ENCODE data around the gene MPND.

- TF ChIP-seq CTCF (IDR thresholded peaks at IDR 0.05) (no peak), POLR2A (IDR thresholded peaks at IDR 0.05) (no peak)
Measured at GRCh38 chr19:4298810-4299550, 44.4 kb upstream of the MPND start.

Data from heart left ventricle (tissue), 13 donors.